ENCODE data around the gene PICK1. TPM values are rescaled to one million over a fixed set of nuclear protein-coding genes. Genes with fewer than 3 reads are reported as not detected.
"Not testable (repeated sequence)": the region's sequence is repeated elsewhere in the genome, so short reads cannot be mapped to it uniquely, and the experiment has no call there.

The PICK1 gene
- total RNA-seq, 1 donor from 2014 or later, result 10.3 TPM

DNA sequence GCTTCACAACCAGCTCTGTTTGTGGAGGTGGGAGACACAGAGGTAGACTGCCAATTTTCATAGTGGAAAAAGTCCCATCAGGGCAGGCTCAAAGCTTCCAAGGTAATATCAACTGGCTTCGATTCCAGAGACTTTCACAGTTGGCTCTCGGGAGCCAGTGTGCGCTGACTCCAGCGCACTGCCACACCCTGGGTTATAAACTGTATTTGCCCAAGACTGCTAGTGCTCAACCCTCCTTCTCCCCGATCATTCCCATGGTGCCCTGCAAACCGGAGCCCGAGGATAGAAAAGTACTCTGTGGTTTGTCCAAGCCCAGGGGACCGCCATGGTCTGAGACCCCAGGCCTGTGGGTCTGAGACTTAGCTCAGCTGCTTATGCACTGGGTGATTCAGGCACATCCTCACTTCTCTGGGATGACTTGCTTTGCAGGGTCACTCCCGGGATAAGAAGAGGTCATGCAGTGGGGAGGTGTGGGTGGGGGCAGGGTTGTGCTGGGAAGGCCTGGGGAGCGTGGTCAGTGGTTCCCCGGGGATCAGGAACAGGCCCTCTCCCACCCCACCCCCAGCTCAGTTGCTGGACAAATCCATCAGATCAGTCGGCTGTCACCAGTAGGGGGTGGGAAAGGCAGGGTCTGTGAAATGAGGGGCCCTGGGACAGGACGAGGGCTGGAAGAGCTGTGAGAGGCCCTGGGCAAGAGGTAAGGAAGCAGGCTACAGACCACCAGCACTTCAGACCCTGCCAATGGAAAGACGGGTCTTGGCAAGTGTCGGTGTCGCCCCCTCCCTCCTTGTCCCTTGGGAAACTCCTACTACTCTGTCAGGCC, 26.7 kb upstream of the PICK1 start:
- intact Hi-C loops (cut with micrococcal nuclease), result no loop called here

DNA sequence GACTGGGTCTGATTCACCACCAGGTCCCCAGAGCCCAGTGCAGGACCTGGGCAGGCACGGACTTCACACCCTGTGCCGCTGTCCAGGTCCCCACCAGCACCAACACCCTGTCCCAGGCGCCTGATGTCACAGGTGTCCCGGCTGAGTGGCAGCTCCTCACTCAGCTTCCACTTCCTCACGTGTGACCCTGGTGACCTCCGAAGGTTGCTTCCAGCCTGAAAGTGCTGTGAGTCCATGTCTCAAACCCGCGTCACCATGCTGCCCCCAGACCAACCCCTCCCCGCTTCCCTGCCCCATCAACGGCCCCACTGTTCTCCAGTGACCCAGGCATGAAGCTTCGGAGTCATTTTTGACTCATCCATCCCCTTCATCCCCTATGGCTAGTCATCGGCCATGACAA, 25.7 kb upstream of the PICK1 start:
- intact Hi-C loops (cut with micrococcal nuclease), result no loop called here

DNA sequence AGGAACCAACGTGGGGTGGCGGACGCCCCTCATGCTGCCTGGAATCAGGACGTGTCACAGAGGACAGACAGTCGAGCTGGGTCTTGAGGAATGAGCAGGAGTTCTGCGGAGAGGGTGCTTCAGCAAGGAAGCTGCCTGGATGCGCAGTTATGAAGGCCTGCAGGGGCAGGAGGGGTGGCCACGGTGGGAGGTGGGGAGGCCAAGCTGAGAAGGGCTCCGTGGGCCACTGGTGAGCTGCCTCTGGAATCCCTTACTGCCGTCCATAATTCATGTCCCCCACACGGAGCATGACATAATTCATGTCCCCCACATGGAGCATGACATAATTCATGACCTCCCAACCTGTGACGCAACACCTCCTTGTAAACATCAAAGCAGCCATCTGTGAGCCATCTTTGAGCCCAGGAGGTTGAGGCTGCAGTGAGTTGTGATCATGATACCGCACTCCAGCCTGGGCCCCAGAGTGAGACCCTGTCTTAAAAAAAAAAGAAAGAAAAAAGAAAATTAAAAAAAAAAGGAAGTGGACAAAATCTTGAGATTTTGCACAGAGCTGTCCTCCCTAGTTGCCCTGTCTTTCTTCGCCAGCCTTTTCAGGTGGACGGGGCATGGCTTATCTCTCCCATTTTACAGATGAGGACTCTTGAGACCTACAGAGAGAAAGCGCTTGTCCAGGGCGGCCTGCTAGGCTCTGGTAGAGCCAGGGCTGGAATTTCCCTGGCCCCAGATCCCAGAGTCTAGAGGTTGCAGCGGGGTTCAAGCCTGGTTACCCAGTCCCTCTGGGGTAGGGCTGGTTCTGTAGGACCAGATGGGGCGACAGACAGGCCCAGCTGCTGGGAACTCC, 24.3 kb upstream of the PICK1 start:
- intact Hi-C loops (cut with micrococcal nuclease), result no loop called here

DNA sequence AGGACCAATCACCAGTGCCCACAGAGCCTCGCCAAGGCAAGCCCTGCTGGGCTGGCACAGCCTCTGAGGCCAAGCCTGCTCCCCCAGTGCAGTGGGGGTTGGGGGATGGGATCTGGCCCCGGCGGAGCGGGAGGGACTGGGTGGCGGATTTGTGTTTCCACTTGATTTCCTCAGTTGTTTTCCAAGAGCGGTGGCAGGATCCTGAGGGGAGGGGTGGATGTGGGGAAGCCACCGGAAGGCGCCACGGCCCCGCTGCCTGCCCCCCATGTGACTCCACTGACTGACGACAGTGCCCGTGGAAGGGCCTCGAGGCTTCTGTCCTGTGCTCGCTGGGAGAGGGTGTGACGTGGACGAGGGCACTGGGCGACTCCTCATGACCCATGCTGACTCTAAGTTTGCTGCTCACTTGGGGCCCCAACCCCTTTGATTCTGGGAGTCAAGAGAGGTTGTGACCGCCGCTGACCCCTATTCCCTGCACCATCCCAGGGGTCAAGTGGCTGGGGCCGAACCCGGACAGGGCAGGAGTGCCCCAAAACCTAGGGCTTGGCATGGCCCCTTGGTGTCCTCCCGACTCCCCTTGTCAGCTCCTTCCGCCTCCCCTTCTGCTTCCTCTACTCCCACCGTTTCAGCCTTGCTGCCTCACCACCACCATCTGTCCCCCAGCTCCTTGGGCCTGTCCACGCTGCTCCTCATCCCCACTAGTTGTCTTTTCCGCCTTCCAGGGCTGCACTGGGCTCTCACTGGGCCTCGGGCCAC, 23.5 kb upstream of the PICK1 start:
- intact Hi-C loops (cut with micrococcal nuclease), result no loop called here

DNA sequence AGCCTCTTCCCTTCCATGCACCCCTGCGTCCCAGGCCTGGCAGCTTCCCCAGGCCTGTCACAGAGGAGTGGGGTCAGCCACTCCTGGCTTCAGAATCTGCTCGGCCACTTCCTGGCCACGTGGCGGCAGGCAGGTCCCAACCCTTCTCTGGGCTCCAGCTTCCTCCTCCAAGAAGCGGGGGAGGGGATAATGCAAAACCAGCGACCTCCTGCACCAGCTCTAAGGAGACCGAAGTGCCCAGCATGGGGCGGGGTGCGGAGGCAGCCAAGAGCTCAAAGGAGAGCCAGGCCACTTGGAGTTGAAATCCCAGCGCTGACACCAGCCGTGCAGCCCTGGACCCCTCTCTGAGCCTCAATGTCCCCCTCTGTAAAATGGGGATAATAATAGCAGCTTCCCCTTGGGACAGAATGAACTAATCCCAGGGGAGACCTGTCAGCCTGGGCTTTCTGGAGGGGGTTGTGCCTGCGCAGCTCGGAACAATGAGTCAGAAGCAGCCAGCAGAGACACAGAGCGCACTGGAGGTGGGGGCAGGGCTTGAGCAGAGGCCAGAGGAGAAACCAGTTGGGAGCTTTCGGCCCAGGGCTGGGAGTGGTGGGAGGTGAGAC, 22.8 kb upstream of the PICK1 start:
- intact Hi-C loops (cut with micrococcal nuclease), result no loop called here

DNA sequence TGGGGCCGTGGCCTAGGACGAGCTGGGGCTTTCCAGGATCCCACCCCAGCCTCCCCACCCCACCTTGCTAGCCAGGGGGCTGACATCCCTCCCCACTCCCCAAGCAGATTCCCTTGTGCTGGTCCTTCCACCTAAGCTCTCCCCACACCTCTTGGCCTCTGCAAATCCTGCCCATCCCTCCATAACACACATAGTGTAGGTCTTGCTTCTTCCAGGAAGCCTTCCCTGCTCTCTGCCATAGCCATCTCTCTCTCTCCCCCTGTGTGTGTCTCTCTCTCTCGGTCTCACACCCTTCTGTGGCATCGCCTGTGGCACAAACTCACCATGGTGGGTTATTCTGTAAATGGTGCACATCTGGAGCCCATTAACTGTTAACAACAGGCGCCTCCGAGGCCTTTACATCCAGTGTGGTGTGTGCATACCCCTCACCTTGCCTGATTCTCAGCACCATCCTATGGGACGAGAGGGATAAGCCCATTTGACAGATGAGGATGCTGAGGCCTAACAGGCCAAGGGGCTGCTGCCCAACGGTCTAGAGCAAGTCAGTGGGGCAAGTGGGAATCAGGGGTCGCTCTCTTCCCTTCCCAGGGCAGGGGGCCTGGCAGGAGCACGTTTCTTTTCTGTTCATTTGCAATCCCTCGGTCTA, 22.2 kb upstream of the PICK1 start:
- intact Hi-C loops (cut with micrococcal nuclease), result no loop called here

DNA sequence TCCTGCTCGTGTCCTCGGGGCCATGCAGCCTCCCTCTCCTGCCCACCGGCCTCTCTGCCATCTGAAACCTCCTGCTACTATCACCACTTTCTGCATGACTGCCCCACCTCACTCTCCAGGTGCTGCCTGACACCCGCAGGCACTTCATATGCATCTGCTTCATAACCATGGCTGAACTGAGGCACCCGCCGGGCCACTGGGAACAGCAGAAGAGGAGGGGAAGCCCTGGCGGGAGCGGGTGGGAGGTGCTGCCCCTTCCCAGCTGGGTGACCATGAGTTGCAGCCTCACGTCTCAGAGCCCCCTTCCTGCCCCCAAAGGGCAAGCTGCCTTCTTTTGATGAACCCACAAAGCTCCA, 21.7 kb upstream of the PICK1 start:
- intact Hi-C loops (cut with micrococcal nuclease), result no loop called here

DNA sequence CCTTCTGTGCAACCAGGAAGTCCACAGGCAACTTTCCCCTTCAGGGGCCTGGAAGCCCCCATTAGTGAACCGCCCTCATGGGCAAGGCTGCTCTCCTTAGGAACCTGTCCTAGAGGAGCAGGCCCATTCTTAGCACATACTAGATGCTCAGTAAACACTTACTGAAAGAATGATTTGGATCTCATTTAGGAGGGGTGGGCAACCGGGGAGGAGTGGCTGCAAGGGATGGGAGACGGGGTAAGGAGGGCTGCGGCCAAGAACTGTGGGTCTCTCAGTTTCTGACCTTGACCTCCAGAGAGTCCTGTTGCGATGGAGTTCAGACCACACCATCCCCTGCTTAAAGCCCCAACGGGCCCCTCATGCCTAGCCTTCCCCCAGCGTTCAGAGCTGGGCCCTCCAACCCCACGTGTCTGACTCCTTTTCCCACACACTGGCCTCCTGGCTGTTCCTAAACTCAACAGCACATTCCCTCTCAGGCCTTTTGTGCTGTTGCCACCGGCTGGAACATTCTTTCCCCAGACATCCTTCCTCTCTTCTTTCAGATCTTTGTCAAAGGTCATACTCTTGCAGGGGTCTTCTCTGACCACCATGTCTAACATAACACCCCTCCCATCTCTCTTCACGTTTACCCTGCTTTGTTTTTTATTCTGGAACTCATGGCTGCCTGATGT, 20.7 kb upstream of the PICK1 start:
- intact Hi-C loops (cut with micrococcal nuclease), result no loop called here

DNA sequence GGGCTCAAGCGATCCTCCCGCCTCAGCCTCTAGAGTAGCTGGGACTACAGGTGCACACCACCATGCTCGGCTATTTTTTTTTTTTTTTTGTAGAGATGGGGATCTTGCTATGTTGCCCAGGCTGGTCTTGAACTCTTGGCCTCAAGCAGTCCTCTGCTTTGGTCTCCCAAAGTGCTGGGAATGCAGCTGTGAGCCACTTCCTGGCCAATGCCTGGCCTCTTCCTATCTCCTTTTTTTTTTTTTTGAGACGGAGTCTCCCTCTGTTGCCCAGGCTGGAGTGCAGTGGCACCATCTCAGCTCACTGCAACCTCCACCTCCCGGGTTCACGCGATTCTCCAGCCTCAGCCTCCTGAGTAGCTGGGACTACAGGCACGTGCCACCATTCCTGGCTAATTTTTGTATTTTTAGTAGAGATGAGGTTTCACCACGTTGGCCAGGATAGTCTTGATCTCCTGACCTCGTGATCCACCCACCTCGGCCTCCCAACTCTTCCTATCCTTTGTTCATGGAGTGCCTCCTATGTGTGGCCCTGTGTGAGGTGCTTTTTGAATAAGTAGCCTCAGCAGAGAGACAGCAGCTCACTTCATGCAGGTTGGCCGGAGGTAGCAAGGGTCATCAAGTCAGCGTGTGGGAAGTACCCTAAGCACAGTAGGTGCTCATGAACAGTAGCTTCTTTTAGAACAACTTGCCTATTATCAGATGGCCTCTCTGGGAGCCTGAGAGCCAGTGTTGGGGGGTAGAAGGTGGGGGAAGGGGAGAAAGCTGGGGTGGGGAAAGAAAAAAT, 19.6 kb upstream of the PICK1 start:
- intact Hi-C loops (cut with micrococcal nuclease), result not testable (repeated sequence)

DNA sequence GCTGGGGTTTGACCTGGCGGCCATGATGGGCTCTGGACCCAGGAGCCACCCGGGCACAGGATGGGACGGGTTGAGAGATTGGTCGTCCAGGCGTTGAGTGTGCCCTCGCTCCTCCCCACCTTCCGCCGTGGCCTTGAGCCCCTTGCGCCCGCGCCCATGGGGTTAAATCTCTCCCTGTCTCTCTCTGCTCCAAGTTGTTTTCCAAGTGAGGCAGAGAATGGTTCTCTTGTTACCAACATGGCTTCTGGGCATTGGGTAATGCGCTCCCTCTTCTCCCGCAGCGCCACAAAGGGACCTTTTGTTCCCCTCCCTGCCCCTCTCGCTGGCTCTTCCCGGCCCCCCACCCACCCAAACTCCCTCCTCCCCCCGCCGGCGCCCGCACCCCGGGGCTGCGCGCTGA, 18.8 kb upstream of the PICK1 start:
- intact Hi-C loops (cut with micrococcal nuclease), result no loop called here

DNA sequence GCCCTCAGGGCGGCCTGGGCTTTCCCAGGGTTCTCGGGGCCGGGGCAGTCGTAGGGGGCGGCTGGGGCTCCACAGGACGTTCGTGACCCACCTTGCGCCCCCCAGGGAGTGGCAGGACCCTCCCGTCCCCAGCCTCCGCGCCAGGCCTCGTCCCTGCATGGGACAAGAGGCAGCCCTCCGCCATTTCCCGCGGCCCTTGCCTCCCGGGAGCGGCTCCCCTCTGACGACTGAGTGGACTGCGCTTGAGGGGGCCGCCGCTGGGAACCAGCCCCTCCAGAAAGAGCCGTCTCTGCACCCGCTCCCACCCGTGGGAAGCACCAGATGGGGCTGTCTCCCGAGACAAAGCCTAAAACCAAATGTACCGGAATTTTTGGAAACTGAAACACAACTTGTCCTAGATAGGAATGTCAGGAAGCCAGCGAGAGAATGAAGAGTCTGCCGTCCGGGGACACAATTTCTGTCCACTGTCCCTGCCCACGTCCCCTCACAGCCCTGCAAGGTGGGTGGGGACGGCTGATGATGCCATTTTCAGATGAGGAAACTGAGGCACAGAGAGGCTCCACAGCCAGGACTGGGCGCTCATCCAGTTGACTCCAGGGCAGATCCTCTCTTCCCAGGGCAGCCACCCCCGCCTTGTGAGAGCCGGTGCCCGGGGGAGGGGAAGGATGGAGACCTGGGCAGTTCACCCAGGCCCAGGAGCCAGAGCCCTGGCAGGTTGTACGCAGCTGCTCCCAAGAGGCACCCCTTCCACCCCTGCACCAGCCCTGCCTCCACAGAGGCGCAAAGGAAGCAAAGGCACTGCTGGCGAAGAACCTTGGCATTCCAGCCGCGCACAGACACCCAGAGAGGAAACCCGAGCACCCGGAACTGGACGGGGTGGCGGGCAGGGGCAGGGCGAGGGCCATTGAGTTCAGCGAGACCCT, 18.1 kb upstream of the PICK1 start:
- intact Hi-C loops (cut with micrococcal nuclease), result no loop called here

DNA sequence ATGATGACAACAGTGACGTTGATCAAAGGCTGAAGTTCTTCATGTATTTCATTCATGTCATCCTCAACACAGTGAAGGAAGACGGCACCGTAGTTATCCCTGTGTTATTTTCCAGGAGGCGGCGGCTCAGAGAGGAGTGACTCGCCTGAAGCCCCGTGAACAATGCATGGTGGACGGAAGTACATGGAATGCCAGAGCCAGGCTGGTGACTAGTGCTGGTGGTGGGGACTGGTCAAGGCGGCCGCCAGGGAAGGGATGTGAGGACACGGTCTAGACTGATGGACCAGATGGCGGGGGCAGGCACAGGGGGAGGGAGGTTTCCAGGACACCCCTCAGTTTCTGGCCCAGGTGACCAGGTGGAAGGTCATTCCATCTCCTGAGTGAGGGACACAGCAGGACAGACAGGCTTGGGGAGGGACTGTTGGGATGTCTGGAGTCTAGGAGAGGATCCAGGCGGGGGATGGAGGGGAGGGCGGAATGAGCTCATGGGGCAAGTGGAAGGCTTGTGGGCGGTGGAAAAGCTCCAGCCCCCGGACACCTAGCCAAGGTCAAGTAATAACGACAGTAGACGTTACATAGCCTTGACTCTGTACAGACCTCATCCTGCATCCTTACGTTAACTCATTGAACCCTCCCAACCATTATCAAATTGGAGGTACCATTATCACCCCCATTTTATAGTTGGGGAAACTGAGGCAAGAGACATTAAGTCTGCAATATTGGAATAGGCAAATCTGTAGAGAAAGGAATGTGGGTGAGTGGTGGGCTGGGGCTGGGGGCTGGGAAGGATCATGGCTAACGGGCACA, 16.0 kb upstream of the PICK1 start:
- intact Hi-C loops (cut with micrococcal nuclease), result no loop called here

DNA sequence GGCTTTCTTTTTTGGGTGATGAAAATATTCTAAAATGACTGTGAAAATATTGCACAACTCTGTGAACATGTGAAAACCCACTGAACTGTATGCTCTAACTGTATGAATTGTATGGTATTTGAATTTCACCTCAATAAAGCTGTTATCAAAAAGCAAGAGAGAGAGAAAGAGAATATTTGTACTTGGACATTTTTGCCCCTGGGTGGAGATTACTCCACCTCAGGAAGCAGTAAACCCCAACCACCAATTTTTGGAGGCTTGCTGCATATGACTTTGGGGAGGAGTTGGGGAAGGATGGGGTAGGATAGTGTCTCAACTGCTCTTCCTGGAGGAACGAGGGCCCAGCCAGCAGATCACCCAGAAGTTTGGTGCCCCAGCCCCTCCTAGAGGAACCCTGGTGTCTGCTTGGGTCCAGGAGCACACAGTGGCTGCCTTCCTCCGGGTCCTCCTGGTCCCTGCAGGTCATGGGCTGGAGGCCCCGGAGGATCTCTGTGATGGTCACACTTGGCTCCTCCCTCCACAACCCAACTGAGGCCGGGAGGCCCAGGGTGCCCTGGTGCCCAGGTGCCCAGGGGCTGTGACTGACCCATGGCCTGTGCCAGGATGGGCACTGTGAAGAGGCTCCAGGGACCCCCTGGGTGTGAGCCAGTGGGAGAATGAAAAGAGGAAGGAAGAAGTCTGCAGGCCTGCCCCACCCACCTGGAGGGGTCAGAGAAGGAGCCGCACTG, 15.3 kb upstream of the PICK1 start:
- intact Hi-C loops (cut with micrococcal nuclease), result no loop called here

DNA sequence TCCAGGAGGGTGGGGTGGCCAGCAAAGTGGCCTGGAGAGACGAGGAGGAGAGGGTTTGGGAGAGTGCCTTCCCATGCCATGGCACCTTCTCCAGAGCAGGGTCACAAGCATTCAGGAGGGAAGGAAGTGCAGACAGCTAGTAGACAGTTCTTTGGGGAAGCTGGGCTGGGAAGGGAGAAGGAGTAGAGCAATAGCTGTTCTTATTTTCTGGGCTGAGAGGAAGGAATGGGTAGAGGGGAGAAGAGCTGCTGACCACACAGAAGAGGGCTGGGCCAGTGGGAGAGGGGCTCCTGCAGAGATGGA, 14.8 kb upstream of the PICK1 start:
- intact Hi-C loops (cut with micrococcal nuclease), result no loop called here

DNA sequence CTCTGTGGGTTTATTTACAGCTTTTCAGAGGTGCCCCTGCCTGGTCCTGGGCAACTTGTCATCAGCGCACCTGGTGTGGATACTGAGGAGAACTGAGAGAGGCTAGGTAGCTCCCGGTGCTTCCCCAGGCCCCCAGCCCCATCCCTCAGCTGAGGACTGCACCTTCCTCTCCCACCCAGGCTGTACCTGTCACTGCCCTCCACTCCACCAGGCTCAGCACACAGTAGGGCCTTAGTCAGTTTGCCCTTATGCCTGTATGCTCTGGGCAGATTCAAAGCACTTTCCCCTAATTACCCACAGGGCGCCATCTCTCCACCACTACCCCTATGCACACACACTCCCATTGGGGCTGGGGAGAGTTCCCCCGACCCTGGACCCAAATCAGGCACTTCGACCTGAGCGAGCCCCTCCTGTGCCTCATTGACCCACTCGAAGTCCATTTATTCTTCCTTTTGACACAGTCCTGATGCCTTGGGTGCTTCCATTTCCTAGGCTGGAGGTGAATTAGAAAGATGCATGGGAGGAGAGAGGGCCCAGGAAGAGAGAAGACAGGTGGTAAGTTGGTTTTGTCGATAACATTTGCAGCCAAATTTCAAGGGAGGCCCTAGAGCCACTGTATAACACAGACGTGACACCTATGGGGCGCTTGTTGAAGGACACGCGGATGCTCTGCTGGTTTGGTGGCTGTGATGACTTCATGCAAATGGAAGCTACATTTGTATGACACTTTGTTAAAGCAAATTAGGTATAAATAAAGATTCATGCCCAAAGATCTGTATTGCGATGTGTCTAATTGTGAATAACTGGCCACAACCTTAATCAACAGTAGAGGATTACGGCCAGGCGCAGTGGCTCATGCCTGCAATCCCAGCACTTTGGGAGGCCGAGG, 13.8 kb upstream of the PICK1 start:
- intact Hi-C loops (cut with micrococcal nuclease), result no loop called here

DNA sequence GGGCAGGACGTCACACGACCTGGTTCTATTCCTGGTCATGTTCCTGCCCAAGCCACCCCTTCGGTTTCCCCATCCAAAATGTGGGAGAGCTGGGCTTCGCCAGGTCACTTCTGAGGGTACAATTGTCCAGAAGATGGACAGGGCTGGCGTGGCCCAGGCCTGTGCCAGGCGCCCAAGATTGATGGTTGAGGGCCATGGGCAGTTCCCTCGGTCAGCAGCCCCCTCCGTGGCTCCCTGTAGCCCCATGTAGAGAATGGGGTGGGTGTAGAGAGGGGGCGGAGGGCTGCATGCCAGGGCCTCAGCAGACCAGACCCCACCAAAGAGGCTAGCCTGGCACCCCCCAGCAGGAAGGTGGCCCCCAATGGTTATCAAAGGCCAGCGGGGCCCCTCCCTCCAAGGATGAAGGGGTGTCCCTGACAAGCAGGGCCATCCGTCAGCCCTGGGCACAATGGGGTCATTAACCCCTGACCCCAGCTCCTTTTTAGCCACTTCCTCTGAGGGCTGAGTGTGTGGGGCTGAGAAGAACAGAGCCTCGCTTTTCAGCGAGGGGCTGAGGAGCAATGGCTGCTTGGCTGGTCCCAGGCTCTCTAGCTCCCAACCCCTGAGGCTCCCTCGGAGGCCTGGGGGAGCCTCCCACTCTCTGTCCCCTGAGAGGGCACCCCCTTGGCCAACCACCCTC, 11.0 kb upstream of the PICK1 start:
- intact Hi-C loops (cut with micrococcal nuclease), result no loop called here
